Glomerular endothelial cell (primary cell): ENCODE results near the gene NOP56. TPM values are rescaled to one million over a fixed set of nuclear protein-coding genes. Genes with fewer than 3 reads are reported as not detected.

Experiments
- DNase-seq: peaks from one replicate; pipeline ENCODE4 v3.0.0-alpha.2; 2011; ENCODE audit warnings: low read depth, low spot score; ENCODE audit errors: extremely low read depth
- total RNA-seq: library from RNA; depleted of rRNA; stranded (reverse); fragments of >200 nt; gene quantifications from 2 replicates; pipeline ENCODE4 v1.2.3, GENCODE V29; 2015

NOP56 gene
- total RNA-seq, 1 donor from 2014 or later = 123 TPM

GRCh38 chr20:2699775-2700413, 47.5 kb downstream of the NOP56 start:
- DNase-seq = no peak

- no peak for DNase-seq
Observed at GRCh38 chr20:2700913-2701620, 48.6 kb downstream of the NOP56 start.

GRCh38 chr20:2701671-2702081, 49.2 kb downstream of the NOP56 start:
- no peak for DNase-seq

GRCh38 chr20:2703716-2704475, 51.5 kb downstream of the NOP56 start:
- no peak for DNase-seq

- no peak for DNase-seq
Observed at GRCh38 chr20:2705931-2706645, 53.7 kb downstream of the NOP56 start.

GRCh38 chr20:2706688-2707352, 54.4 kb downstream of the NOP56 start:
- DNase-seq = no peak

- no peak for DNase-seq
Observed at GRCh38 chr20:2707353-2708072, 55.1 kb downstream of the NOP56 start.

Other genes starting within 250 kb of the NOP56 start
- 349 and 358 TPM in 2 replicates for gene SNRPB, start 181.8 kb upstream of the NOP56 start, total RNA-seq
- gene ZNF343, start 143.7 kb upstream of the NOP56 start, total RNA-seq = 5.5 and 12.0 TPM in 2 replicates
- gene TMC2, start 116.1 kb upstream of the NOP56 start, total RNA-seq = not detected in 2 replicates
- gene IDH3B, start 11.6 kb downstream of the NOP56 start, total RNA-seq = 81.7 and 111 TPM in 2 replicates
- gene EBF4, start 40.1 kb downstream of the NOP56 start, total RNA-seq = 2.3 and 4.1 TPM in 2 replicates
- gene CPXM1, start 148.0 kb downstream of the NOP56 start, total RNA-seq = 4.3 and 12.5 TPM in 2 replicates
- not detected in 2 replicates for gene C20orf141, start 162.4 kb downstream of the NOP56 start, total RNA-seq
- not detected in 2 replicates for gene TMEM239, start 163.7 kb downstream of the NOP56 start, total RNA-seq
- gene PCED1A, start 188.0 kb downstream of the NOP56 start, total RNA-seq = 13.4 and 22.7 TPM in 2 replicates
- 32.8 and 36.6 TPM in 2 replicates for gene VPS16, start 188.1 kb downstream of the NOP56 start, total RNA-seq
- gene PTPRA, start 220.8 kb downstream of the NOP56 start, total RNA-seq = 46.9 and 62.0 TPM in 2 replicates